ENCODE data around the gene INMT. TPM values are rescaled to one million over a fixed set of nuclear protein-coding genes. Genes with fewer than 3 reads are reported as not detected.

Gene INMT
- total and polyA plus RNA-seq, 8 donors: 4.2 to 18.7 (median 9.6) TPM

DNA sequence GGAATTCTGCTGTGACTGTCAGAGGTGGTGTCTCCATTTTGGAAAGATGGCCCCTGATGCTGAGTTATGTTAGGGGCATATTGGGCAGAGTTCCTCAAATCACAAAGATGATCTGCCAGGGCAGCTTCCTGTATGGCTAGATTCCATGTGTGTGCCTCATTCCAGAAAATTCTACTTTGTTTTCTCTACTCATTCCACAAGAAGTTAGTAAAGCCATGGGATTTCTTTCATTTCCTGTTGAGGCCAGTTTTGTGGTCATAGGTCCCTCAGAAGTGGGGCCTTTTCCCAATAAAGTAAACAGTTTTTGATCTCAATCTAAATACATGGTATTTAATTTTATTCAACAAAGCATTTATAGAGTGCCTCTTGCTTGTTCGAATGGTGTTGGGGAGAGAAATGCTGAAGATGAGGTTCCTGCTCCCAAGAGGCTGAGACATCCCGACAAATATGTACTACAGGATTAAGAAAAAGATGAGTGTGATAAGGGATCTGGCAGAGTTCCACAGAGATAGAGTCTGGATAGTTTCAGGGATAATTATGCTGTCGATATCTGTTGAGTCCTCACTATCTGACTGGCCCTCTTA is 52.2 kb downstream of the INMT start:
- intact Hi-C loops (cut with DNase I): loop anchor here in 2 of 3 donors (5.0 to 10.0 kb wide), 3 partner anchors 111 to 321 kb away; partner anchors contain the start of gene AQP1 (in 1 of the 2)
- ATAC-seq (no peak), DNase-seq (no peak), FAIRE-seq (no peak)
- 82% methylated on average over 3 of the region's 3 CpGs for WGBS, 2 donors
- Histone ChIP-seq H3K27ac (no peak overlapping the region), H3K27me3 (no peaks in the 10 kb centered on the region), H3K4me1 (no peaks in the 10 kb centered on the region), H3K4me3 (no peak overlapping the region), H3K36me3 (no peaks in the 10 kb centered on the region), H3K9me3 (no peaks in the 10 kb centered on the region)
- TF ChIP-seq, protein P1, sequence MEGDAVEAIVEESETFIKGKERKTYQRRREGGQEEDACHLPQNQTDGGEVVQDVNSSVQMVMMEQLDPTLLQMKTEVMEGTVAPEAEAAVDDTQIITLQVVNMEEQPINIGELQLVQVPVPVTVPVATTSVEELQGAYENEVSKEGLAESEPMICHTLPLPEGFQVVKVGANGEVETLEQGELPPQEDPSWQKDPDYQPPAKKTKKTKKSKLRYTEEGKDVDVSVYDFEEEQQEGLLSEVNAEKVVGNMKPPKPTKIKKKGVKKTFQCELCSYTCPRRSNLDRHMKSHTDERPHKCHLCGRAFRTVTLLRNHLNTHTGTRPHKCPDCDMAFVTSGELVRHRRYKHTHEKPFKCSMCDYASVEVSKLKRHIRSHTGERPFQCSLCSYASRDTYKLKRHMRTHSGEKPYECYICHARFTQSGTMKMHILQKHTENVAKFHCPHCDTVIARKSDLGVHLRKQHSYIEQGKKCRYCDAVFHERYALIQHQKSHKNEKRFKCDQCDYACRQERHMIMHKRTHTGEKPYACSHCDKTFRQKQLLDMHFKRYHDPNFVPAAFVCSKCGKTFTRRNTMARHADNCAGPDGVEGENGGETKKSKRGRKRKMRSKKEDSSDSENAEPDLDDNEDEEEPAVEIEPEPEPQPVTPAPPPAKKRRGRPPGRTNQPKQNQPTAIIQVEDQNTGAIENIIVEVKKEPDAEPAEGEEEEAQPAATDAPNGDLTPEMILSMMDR (IDR thresholded peaks at IDR 0.05): no peak

DNA sequence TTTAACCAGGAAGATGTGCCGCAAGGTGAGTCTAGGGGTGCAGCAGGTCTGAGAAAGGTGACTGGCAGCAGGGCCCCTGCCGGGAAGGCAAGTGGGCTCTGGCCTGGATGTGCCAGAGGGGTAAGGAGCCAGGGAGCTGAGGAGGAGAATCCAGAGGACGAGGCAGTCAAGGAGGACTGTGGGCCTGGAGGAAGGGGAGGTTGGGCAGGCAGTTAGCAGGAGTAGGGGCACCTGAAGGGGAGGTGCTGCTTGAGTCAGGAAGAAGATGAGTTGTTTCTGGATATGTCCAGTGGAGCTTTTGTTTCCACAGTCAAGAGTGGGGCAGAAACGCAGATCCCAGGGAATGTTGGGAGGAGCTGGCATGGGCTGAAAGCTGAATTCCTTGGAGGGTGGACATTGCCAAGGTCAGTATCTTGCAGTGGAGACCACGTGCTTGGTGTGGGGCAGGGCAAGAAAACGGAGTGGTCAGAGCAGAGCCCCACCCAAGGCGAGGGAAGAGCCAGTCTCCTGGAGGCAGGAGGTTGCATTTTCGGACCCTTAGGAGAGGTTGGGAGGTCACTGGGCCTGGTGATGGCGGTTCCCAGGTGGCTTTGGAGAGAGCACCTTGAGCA is 53.3 kb downstream of the INMT start:
- H3K4me3 ChIP-seq: no peak overlapping the region
- no peak overlapping the region for H3K27ac ChIP-seq
- no peak for FAIRE-seq
- DNase-seq: no peak
- no peaks in the 10 kb centered on the region for H3K4me1 ChIP-seq
- H3K9me3 ChIP-seq: no peaks in the 10 kb centered on the region
- TF ChIP-seq, protein P1 (IDR thresholded peaks at IDR 0.05): no peak
- no peaks in the 10 kb centered on the region for H3K27me3 ChIP-seq
- ATAC-seq: no peak
- 83 to 92% methylated on average over 9 of the region's 9 CpGs for WGBS, 2 donors
- intact Hi-C loops (cut with DNase I): loop anchor here in 2 of 3 donors (10.0 kb wide), 2 partner anchors 110 to 320 kb away; partner anchors contain the start of gene AQP1 (in 1 of the 2)
- no peaks in the 10 kb centered on the region for H3K36me3 ChIP-seq

DNA sequence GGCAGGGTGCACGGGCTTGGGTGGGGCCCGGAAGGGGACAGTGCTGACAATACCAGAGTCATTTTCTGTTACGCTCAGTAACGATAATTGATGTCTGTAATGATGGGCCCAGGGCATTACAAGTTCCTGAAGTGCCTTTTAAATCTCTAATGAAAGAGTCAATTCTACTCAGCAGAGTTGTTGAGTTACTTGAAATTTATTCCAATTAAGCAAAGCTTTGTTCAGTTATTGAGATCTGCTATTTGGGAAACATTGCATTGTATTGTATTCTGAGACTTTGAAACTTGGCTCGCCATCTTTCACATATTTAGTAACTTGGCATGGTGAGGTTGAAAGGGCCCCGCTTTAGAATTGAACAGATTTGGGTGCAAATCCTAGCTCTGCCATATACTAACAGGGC is 54.0 kb downstream of the INMT start:
- ATAC-seq: no peak
- H3K27me3 ChIP-seq: no peaks in the 10 kb centered on the region
- no peak overlapping the region for H3K27ac ChIP-seq
- no peak for FAIRE-seq
- no peak overlapping the region for H3K4me3 ChIP-seq
- TF ChIP-seq, protein P1 (IDR thresholded peaks at IDR 0.05): no peak
- H3K9me3 ChIP-seq: no peaks in the 10 kb centered on the region
- H3K36me3 ChIP-seq: no peaks in the 10 kb centered on the region
- 89 to 96% methylated on average over 6 of the region's 6 CpGs for WGBS, 2 donors
- H3K4me1 ChIP-seq: no peaks in the 10 kb centered on the region
- DNase-seq: no peak
- intact Hi-C loops (cut with DNase I): loop anchor here in 2 of 3 donors (10.0 kb wide), 2 partner anchors 109 to 319 kb away; partner anchors contain the start of gene AQP1 (in 1 of the 2)

Other genes with a start within 250 kb of the INMT start
- 10 to 100 TPM in 5 of 6 donors, 1 to 10 TPM in 1; 9.6 to 18.9 (median 15.6) TPM for gene GGCT, start 247.3 kb upstream of the INMT start, total RNA-seq
- gene GGCT, start 247.3 kb upstream of the INMT start, polyA plus RNA-seq: 10 to 100 TPM; 26.8 to 30.3 TPM
- 100 to 1,000 TPM in 1 of 6 donors, 10 to 100 TPM in 5; 34.0 to 191 (median 39.7) TPM for gene GARS1, start 157.3 kb upstream of the INMT start, total RNA-seq
- gene GARS1, start 157.3 kb upstream of the INMT start, polyA plus RNA-seq: 10 to 100 TPM; 45.1 to 56.8 TPM
- under 1 TPM; 0.06 to 0.79 (median 0.43) TPM for gene CRHR2, start 69.7 kb upstream of the INMT start, total RNA-seq
- gene CRHR2, start 69.7 kb upstream of the INMT start, polyA plus RNA-seq: under 1 TPM; 0.42 to 0.66 TPM
- 1 to 10 TPM; 2.9 to 4.9 (median 3.5) TPM for gene MINDY4, start 19.3 kb downstream of the INMT start, total RNA-seq
- 1 to 10 TPM; 3.9 to 4.3 TPM for gene MINDY4, start 19.3 kb downstream of the INMT start, polyA plus RNA-seq
- gene AQP1, start 159.7 kb downstream of the INMT start, total RNA-seq: 100 to 1,000 TPM; 146 to 273 (median 196) TPM
- gene AQP1, start 159.7 kb downstream of the INMT start, polyA plus RNA-seq: 100 to 1,000 TPM; 301 to 450 TPM
- gene GHRHR, start 211.8 kb downstream of the INMT start, total RNA-seq: under 1 TPM in 1 of 6 donors, not detected in 5; 0.55 TPM
- gene GHRHR, start 211.8 kb downstream of the INMT start, polyA plus RNA-seq: under 1 TPM; 0.34 to 0.47 TPM

Measured in pancreas (tissue), 10 donors.